Raji (cell line): ENCODE measurements around the gene TMCC1.

Experiments used
- POLR2A ChIP-seq: IDR thresholded peaks from 2 replicates; pipeline ENCODE4 v1.6.1; 2011; ENCODE audit warnings: low read depth, low read length, control low read depth; ENCODE audit not compliant: insufficient read depth

TMCC1 gene

DNA sequence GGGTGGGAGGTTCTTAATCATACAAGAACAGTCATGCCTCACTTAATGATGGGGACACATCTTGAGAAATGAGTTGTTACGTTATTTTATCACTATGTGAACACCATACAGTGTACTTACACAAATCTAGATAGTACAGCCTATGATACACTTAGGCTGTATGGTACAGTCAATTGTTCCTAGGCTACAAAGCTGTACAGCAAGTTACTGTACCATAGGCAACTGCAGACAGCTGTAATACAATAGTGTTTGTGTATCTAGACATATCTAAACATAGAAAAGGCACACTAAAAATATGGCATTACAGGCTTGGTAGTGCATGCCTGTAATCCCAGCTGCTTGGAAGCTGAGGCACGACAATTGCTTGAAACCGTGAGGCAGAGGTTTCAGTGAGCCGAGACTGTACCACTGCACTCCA, 231.3 kb downstream of the TMCC1 start:
- TF ChIP-seq POLR2A: no peak

DNA sequence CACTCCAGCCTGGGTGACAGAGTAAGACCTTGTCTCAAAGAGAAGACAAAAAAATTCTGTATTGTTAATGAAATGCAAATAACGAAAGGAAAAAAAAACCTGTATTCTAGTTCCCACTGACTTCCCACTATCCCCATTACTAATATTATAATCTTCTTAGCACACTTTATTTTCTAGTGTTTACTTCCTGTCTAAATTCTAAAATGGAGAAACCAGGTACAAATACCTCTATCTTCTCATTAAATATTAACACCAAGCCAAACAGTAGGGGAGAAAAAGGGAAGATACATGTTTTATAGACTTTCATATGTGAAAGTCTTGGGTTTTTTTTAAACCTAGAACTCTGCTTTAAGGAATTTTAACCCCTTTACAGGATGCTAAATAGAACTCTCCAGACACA, 231.7 kb downstream of the TMCC1 start:
- no peak for TF ChIP-seq POLR2A

GRCh38 chr3:129658110-129658843, 235.2 kb downstream of the TMCC1 start:
- TF ChIP-seq POLR2A: no peak

GRCh38 chr3:129657261-129658046, 236.1 kb downstream of the TMCC1 start:
- TF ChIP-seq POLR2A: no peak

GRCh38 chr3:129656659-129657247, 236.8 kb downstream of the TMCC1 start:
- TF ChIP-seq POLR2A: no peak

- no peak for TF ChIP-seq POLR2A
Measured at GRCh38 chr3:129655291-129655700, 238.2 kb downstream of the TMCC1 start.

GRCh38 chr3:129654131-129654530, 239.4 kb downstream of the TMCC1 start:
- TF ChIP-seq POLR2A: no peak

DNA sequence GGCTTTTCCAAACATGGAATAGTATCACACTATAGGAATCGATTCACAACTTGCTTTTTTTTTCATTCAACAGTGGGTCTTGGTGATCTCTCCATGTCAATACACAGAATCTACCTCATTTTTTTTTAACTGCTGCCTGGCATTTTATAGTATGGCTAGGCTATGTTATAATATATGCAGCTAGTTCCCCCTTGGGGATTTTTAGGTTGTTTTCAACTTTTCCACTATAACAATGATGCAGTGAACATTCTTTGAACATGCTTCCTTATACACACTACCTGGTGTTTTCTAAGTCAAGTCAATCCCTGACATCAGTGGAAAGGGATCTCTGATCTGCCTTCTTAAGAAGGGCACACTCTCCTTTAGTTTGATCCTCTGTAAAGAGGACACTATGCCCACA, 240.5 kb downstream of the TMCC1 start:
- no peak for TF ChIP-seq POLR2A

DNA sequence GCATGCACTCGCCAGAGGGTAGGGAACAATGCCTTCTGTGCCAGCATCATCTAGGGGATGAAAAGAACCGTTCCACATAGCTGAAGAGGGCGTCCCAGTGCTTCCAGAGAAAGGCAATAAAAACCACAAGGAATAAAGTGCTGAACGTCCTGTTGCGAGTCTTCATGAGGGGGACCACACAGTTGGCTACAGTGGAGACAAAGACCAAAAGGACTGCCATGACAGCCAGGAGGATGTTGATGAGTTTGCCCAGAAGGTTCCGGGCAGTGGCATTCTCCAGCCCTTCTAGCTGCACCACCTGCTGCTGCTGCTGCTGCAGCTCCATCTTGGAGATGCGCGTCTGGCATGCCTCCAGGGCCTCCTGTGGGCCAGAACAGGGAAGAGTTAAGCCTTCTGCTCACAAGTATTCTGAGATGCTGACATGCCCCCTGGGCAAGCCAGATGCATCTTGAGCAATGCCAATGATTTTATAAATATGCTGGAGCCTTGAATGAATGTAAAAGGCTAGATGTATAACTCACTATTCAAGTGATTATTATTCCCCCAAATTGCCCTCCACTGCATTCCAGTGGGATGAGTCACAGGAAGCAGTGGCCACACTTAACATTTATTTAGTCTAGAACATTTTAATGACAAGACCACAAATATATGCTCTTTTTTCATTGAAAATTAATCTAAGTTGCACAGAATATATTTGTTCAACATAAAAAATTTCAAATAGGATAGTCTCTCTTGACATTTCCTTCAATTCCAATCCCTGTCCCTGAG, 241.9 kb downstream of the TMCC1 start:
- no peak for TF ChIP-seq POLR2A

DNA sequence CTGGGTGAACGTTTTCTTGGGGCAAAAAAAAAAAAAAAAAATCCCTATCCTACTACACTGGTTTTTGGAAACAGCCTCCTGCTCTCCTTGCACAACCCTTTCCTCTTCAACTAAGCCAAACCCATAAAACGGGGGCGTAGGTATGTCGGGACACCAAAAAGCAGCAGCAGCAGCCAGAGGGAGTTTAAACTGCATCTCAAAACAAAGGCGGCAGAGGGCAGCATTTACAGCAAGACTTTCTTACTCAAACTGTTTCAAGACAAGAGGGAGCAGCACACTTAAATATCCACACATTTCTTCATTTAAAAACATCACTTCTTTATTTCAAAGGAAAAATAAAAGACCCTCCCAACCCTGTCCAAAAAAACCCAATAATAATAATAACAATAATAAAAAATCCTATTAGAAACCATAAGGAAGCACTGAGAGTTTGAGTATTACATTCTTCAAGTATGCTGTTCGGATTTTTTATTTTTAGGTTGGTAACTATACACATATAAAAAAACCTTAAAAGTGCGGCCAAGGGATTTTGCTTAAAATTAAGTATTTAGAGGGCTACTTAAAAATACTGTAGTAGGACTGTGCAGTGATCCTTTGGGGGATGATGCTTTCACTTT, 243.1 kb downstream of the TMCC1 start:
- no peak for TF ChIP-seq POLR2A

GRCh38 chr3:129648391-129648790, 245.1 kb downstream of the TMCC1 start:
- TF ChIP-seq POLR2A: no peak

DNA sequence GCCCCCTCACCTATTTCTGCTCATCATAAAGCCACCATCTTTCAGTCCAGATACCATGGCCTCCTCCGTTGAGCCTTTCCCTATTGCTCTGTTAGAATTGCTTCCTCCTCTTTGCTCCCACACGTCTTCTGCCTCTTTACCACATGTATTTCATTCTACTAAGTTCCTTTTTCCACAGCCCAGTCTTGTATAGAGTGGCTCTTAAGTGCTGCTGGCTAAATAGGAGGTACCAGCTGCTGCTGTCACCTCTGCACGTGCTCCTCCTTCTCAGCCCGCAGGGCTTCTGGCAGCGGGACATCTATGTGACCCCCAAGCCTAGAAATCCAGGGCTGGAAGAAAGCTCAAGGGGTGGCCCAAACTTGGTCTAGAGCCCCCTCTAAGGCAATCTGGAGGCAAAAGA, 248.2 kb downstream of the TMCC1 start:
- TF ChIP-seq POLR2A: no peak

- TF ChIP-seq POLR2A: no peak
Measured at GRCh38 chr3:129644836-129645235, 248.7 kb downstream of the TMCC1 start.

DNA sequence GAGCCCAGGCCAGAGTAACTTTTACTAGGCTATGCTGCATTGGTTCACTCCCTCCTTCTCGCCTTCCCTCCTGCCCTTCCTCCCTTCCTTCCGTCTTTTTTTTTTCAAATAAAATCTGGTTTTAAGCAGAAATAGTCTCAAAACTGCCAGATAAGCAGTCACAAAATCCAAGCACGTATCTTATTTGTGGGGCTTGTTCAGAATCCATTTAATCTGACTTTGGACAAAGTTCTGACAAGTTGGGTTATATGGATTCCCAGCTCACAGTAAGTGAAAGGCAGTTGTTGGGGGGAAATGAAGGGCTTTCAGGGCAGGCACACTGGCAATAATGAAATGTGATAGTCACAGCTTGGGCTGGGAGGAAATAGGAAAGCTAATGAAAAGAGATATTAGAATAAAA, 255.0 kb downstream of the TMCC1 start:
- TF ChIP-seq POLR2A: no peak

DNA sequence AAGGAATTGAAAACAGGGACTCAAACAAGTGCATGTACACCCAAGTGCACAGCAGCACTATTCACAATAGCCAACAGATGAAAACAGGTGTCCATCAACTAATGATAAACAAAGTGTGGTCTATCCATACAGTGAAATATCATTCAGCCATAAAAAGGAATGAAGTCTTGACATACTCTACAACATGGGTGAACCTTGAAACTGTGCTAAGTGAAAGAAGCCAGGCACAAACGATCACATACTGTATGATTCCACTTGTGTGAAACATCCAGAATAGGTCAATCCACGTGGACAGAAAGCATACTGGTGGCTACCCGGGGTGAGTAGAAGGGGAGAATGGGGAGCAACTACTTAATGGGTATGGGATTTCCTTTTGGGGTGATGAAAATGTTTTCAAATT, 257.4 kb downstream of the TMCC1 start:
- no peak for TF ChIP-seq POLR2A

DNA sequence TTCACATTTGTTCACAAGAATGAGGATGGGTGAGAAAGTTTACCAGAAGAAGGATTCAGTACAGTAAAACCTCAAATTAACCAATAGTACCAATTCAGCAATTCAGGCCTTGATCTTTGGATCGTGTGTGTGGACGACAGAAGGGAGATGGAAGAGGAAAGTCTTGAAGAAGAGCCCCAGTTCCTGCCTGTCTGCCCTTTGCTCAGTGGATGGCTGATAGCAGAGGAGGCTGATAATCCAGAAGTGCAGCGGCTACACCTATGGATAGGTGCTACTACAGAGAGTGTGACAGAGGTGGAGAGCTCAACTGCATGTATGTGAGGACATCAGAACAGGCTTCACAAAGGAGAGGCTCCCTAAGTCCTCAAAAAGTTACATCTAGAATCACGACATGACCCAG, 257.9 kb downstream of the TMCC1 start:
- no peak for TF ChIP-seq POLR2A
